K562 (cell line): ENCODE measurements around the gene DIP2B. TPM values are rescaled to one million over a fixed set of nuclear protein-coding genes. Genes with fewer than 3 reads are reported as not detected.

ENCODE experiments used
- ADNP ChIP-seq: fragments of 200-800 bp; sonication (Bioruptor generic); IDR thresholded peaks from 2 replicates; pipeline ENCODE4 v1.6.1; 2016; ENCODE audit warnings: missing genetic modification characterization, missing compliant biosample characterization
- MGA ChIP-seq: fragments of 450-650 bp; IDR thresholded peaks from 2 replicates; pipeline ENCODE4 v1.6.1; 2016; ENCODE audit warnings: mild to moderate bottlenecking, moderate library complexity
- POU5F1 ChIP-seq: fragments of 150-350 bp; IDR thresholded peaks from 2 replicates; pipeline ENCODE4 v1.6.1; 2014; ENCODE audit warnings: borderline replicate concordance, low read length, low read depth, mild to moderate bottlenecking; ENCODE audit not compliant: partially characterized antibody
- SMAD2 ChIP-seq: fragments of 150-350 bp; IDR thresholded peaks from 2 replicates; pipeline ENCODE4 v1.6.1; 2014; ENCODE audit warnings: low read depth, mild to moderate bottlenecking, low read length
- THRA ChIP-seq: fragments of 450-650 bp; IDR thresholded peaks from 2 replicates; pipeline ENCODE4 v1.6.1; 2017; ENCODE audit warnings: mild to moderate bottlenecking, moderate library complexity
- polyA plus RNA-seq, 8 experiments: library from polyadenylated mRNA; depleted of rRNA in 4 of 8; stranded (reverse) in 5 of 8; unstranded in 3 of 8; fragments of >200 nt; fragmentation: Nextera tagmentation in 2 of 8; fragmentation: Illumina TruSeq in 1 of 8; extraction: Ambion mirVana in 2 of 8; extraction: Trizol in 1 of 8; gene quantifications; 2 replicates each; pipeline versions ENCODE4 v1.2.1 to v1.2.3, GENCODE V29; 2011 to 2014; ENCODE audit warnings: inconsistent platforms in 1 of 8, missing spikeins in 1 of 8
- total RNA-seq, 7 experiments: library from RNA; depleted of rRNA in 6 of 7; stranded (reverse); fragments of >200 nt in 6 of 7; fragmentation: Illumina TruSeq in 2 of 7; extraction: Trizol in 2 of 7; gene quantifications; 2 replicates each; pipeline versions ENCODE4 v1.2.1 to v1.2.3, GENCODE V29; 2011 to 2021; ENCODE audit warnings: low replicate concordance in 1 of 7

DIP2B gene
- total and polyA plus RNA-seq, 9 of the 15 experiments (the other 6 are each of a cell fraction or from before 2014, with no cell fraction given), result 4.6 to 26.1 (median 18.8) TPM

GRCh38 chr12:50639721-50640120 lies 134.9 kb downstream of the DIP2B start (continued):
- TF ChIP-seq MGA, result no peak
- TF ChIP-seq ADNP, result no peak
- TF ChIP-seq SMAD2, result no peak
- no peak for TF ChIP-seq THRA
- TF ChIP-seq POU5F1, result no peak
